Heart left ventricle (tissue), 13 donors: ENCODE measurements around the gene DNM1.

Experiments used
- CTCF ChIP-seq, 12 donors: fragments of 200-600 bp; sonication (generic) in 4 of 12; IDR thresholded peaks; one replicate each; pipeline versions ENCODE4 v1.5.0 to v1.8.0; 2018 to 2022; ENCODE audit warnings: antibody characterized with exemption in 12 of 12, mild to moderate bottlenecking in 5 of 12
- POLR2A ChIP-seq, 2 donors: fragments of 450-650 bp; IDR thresholded peaks; one replicate each; pipeline ENCODE4 v1.6.1; 2017; ENCODE audit warnings: antibody characterized with exemption in 2 of 2, mild to moderate bottlenecking in 2 of 2, moderate library complexity in 2 of 2
- donor health status: ischemic (EF 13 %, LVEDD 7.1; RV severe dilation, severe dysfunction).
- donor health status: DM: no; HTN: yes; CAD: no.
- donor health status: DM: no; HTN: no; CAD: no.
- donor health status: ischemic (EF 25% LVEDD 6.9; RV normal size, moderate dysfunction).
- donor health status: ischemic (EF 25% LVEDD 5.7; RV mildly dilated, moderate dysfunction).
- donor health status: ischemic (EF 35%, LVEDD 5.7; RV mildly dilated, moderate dysfunction).
- donor health status: nonischemic (EF 11% LVEDD 7.7; RV severe dilation, severe dysfunction).
- donor health status: DM: yes; HTN: yes; CAD: no.
- donor health status: PGD.
- donor health status: ischemic (EF 29% LVEDD 5.4; RV normal size, mild dysfunction).
- donor health status: nonischemic (EF 23%, LVEDD 6.1; RV moderate dilation, normal function).

DNA sequence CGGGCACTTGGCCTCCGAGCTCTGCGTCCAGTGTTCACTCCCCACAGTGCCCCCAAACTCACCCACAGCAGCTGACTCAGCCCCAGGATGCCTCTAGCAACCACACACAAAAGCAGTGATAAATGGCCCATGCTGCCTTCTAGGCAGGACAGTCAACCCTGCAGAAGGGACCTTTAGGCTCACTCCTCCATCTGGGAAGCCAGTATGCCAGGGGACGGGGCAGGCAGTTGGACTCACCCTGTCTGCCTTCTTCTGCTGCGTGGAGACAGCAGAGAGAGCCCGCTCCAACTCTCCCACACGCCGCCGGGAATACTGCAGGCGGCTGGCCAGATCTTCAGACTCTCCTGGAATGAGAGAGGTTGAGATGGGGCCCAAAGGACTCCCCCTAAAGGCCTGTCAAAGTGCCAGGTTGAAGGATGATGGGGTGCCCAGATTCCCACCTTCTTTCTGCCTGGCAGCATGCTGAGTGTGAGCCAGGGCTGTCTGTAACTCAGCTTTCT lies 62.2 kb downstream of the DNM1 start:
- TF ChIP-seq CTCF (IDR thresholded peaks at IDR 0.05) (no peak), POLR2A (IDR thresholded peaks at IDR 0.05) (no peak)
